HepG2 (cell line): ENCODE results near the gene PNKD. TPM values are rescaled to one million over a fixed set of nuclear protein-coding genes. Genes with fewer than 3 reads are reported as not detected.

Source experiments
- ATAD3A ChIP-seq: sonication (generic); formaldehyde crosslinking; IDR thresholded peaks from 2 replicates; pipeline ENCODE4 v1.4.0; 2020; ENCODE audit warnings: missing genetic modification reagents
- ATF7-NPFF ChIP-seq: sonication (generic); formaldehyde crosslinking; IDR thresholded peaks from 2 replicates; pipeline ENCODE4 v1.8.1; 2023; ENCODE audit warnings: mild to moderate bottlenecking, low read depth, missing genetic modification reagents, moderate library complexity
- CCAR2 ChIP-seq: fragments of 200-400 bp; formaldehyde crosslinking; optimal IDR thresholded peaks from 2 replicates; pipeline ENCODE3; 2018; ENCODE audit warnings: low read depth, mild to moderate bottlenecking, low read length, moderate library complexity
- CEBPB ChIP-seq: IDR thresholded peaks from 2 replicates; pipeline ENCODE4 v1.6.1; 2011; ENCODE audit warnings: low read depth, low read length, improper control_type of control experiment, borderline replicate concordance
- FIP1L1 ChIP-seq: fragments of 200-400 bp; formaldehyde crosslinking; IDR thresholded peaks from 2 replicates; pipeline ENCODE4 v1.6.1; 2018; ENCODE audit warnings: low read depth, mild to moderate bottlenecking, low read length, moderate library complexity, borderline replicate concordance; ENCODE audit not compliant: insufficient read depth
- FOXP4 ChIP-seq: sonication (generic); formaldehyde crosslinking; IDR thresholded peaks from 2 replicates; pipeline ENCODE4 v1.4.0; 2020; ENCODE audit warnings: missing genetic modification reagents
- HIC2 ChIP-seq: sonication (generic); formaldehyde crosslinking; IDR thresholded peaks from 2 replicates; pipeline ENCODE4 v1.9.0; 2022; ENCODE audit warnings: low read depth, missing genetic modification reagents
- KDM5A ChIP-seq: fragments of 200-600 bp; sonication (generic); IDR thresholded peaks from 2 replicates; pipeline ENCODE4 v1.7.0; 2018; ENCODE audit warnings: antibody characterized with exemption, mild to moderate bottlenecking, low read length, borderline replicate concordance
- KLF12 ChIP-seq: sonication (generic); formaldehyde crosslinking; IDR thresholded peaks from 2 replicates; pipeline ENCODE4 v1.4.0; 2020; ENCODE audit warnings: missing genetic modification reagents, borderline replicate concordance
- LCORL ChIP-seq, 2 experiments: fragments of 450-650 bp in 1 of 2; sonication (generic) in 1 of 2; formaldehyde crosslinking in 1 of 2; IDR thresholded peaks; 2 replicates each; pipeline versions ENCODE4 v1.5.0 to v1.6.1; 2017 to 2020; ENCODE audit warnings: antibody characterized with exemption in 1 of 2, missing genetic modification reagents in 1 of 2
- MBD4 ChIP-seq: IDR thresholded peaks from 2 replicates; pipeline ENCODE4 v1.6.1; 2012; ENCODE audit warnings: low read length, inconsistent platforms, borderline replicate concordance
- PBX2 ChIP-seq: IDR thresholded peaks from 2 replicates; pipeline ENCODE4 v1.6.1; 2016; ENCODE audit warnings: control low read depth
- PREB ChIP-seq: sonication (generic); formaldehyde crosslinking; IDR thresholded peaks from 2 replicates; pipeline ENCODE4 v1.4.0; 2020; ENCODE audit warnings: missing genetic modification reagents
- RXRA ChIP-seq: sonication (generic); formaldehyde crosslinking; IDR thresholded peaks from 2 replicates; pipeline ENCODE4 v1.5.1; 2020; ENCODE audit warnings: missing genetic modification reagents
- SMAD3 ChIP-seq: sonication (generic); formaldehyde crosslinking; IDR thresholded peaks from 2 replicates; pipeline ENCODE4 v1.4.0; 2020; ENCODE audit warnings: missing genetic modification reagents
- SMARCE1 ChIP-seq: fragments of 450-650 bp; IDR thresholded peaks from 2 replicates; pipeline ENCODE4 v1.6.1; 2017; ENCODE audit warnings: borderline replicate concordance
- SPEN ChIP-seq: sonication (generic); formaldehyde crosslinking; IDR thresholded peaks from 2 replicates; pipeline ENCODE4 v1.5.1; 2020; ENCODE audit warnings: low read depth, mild to moderate bottlenecking, missing genetic modification reagents
- TRIM24 ChIP-seq: sonication (generic); formaldehyde crosslinking; IDR thresholded peaks from 2 replicates; pipeline ENCODE4 v1.8.0; 2022; ENCODE audit warnings: mild to moderate bottlenecking, missing genetic modification reagents
- ZBTB33 ChIP-seq: sonication (generic); formaldehyde crosslinking; IDR thresholded peaks from 2 replicates; pipeline ENCODE4 v1.4.0; 2020; ENCODE audit warnings: missing genetic modification reagents
- ZNF292 ChIP-seq: sonication (generic); formaldehyde crosslinking; IDR thresholded peaks from 2 replicates; pipeline ENCODE4 v1.8.1; 2022; ENCODE audit warnings: mild to moderate bottlenecking, low read depth, missing genetic modification reagents, borderline replicate concordance
- ZNF382 ChIP-seq: sonication (generic); formaldehyde crosslinking; IDR thresholded peaks from 2 replicates; pipeline ENCODE4 v1.5.0; 2020; ENCODE audit warnings: missing genetic modification reagents, mild to moderate bottlenecking, borderline replicate concordance
- ZNF501 ChIP-seq: sonication (generic); formaldehyde crosslinking; IDR thresholded peaks from 2 replicates; pipeline ENCODE4 v1.5.1; 2020; ENCODE audit warnings: mild to moderate bottlenecking, moderate library complexity, missing genetic modification reagents
- ZNF605 ChIP-seq: sonication (generic); formaldehyde crosslinking; IDR thresholded peaks from 2 replicates; pipeline ENCODE4 v1.8.0; 2022; ENCODE audit warnings: mild to moderate bottlenecking, missing genetic modification reagents
- polyA plus RNA-seq, 8 experiments: library from polyadenylated mRNA; depleted of rRNA in 3 of 8; stranded (reverse) in 7 of 8; unstranded in 1 of 8; fragments of >200 nt; fragmentation: Illumina TruSeq in 4 of 8; extraction: Trizol in 4 of 8; gene quantifications; 2 replicates each; pipeline versions ENCODE4 v1.2.1 to v1.2.3, GENCODE V29; 2011 to 2016; ENCODE audit warnings: low read depth in 4 of 8, missing spikeins in 1 of 8, mixed read lengths in 1 of 8; ENCODE audit not compliant: insufficient read depth in 1 of 8
- total RNA-seq, 5 experiments: library from RNA; depleted of rRNA; stranded (reverse); fragments of >200 nt; fragmentation: Illumina TruSeq; extraction: Trizol; gene quantifications; 2 replicates each; pipeline ENCODE4 v1.2.3, GENCODE V29; 2016; ENCODE audit warnings: low read depth in 1 of 5

Gene PNKD
- total and polyA plus RNA-seq, 2 of the 13 experiments (the other 11 are each of a cell fraction or from before 2014, with no cell fraction given) = 55.9 to 80.4 TPM

- TF ChIP-seq PBX2 (CRISPR knock-in tag) (no peak), MBD4 (no peak), ZBTB33 (no peak), KDM5A (no peak), PREB (CRISPR knock-in tag) (no peak), TRIM24 (no peak), FIP1L1 (no peak), CEBPB (peak; percentile 76; the same call in 1 of the 2 replicates), ZNF292 (CRISPR knock-in tag) (no peak), SMARCE1 (no peak), SPEN (CRISPR knock-in tag) (0 out of 2 replicates have a peak, but pooled peaks have one; percentile 50), ZNF382 (CRISPR knock-in tag) (no peak), ATAD3A (CRISPR knock-in tag) (no peak), KLF12 (CRISPR knock-in tag) (no peak), HIC2 (CRISPR knock-in tag) (peak; percentile 87; the same call in 1 of the 2 replicates), SMAD3 (CRISPR knock-in tag) (no peak), ATF7-NPFF (CRISPR knock-in tag) (no peak), FOXP4 (CRISPR knock-in tag) (no peak), RXRA (CRISPR knock-in tag) (0 out of 2 replicates have a peak, but pooled peaks have one; percentile 15), ZNF501 (CRISPR knock-in tag) (peak; percentile 74; the same call in 1 of the 2 replicates), ZNF605 (CRISPR knock-in tag) (peak; percentile 22; the same call in 1 of the 2 replicates), LCORL (IDR thresholded peaks at IDR 0.05) (no peak), LCORL (CRISPR knock-in tag; IDR thresholded peaks at IDR 0.05) (peak; percentile 48; the same call in 1 of the 2 replicates), CCAR2 (no peak)
Observed at GRCh38 chr2:218381916-218382366, 111.6 kb downstream of the PNKD start, which contains the start of gene SLC11A1 (continued).
